A673 (cell line): Measurements from ENCODE around the gene LKAAEAR1.

ENCODE experiments used
- CTCF ChIP-seq: fragments of 300-800, 200-600 bp; sonication (generic); conservative IDR thresholded peaks from 2 replicates; pipeline ENCODE4 v1.5.1; 2017; ENCODE audit warnings: low read depth, mild to moderate bottlenecking, antibody characterized with exemption, low read length, moderate library complexity, mixed read lengths
- EZH2 ChIP-seq: fragments of 200-600 bp; sonication (generic); IDR thresholded peaks from 2 replicates; pipeline ENCODE4 v1.6.1; 2017; ENCODE audit warnings: borderline replicate concordance, low read depth, mild to moderate bottlenecking, mixed read lengths, antibody characterized with exemption, low read length; ENCODE audit not compliant: poor library complexity, severe bottlenecking

- TF ChIP-seq CTCF (no peak), EZH2 (no peak)
These were observed 33.8 kb downstream of the LKAAEAR1 start for GRCh38 chr20:64050261-64051032.
